Caco-2 (cell line): Measurements from ENCODE around the gene GRM5. TPM values are rescaled to one million over a fixed set of nuclear protein-coding genes. Genes with fewer than 3 reads are reported as not detected.

Experiments
- BruUV-seq: library from RNA; stranded (reverse); fragments of 400-500 nt; replicated peaks from 2 replicates; lab custom pipeline; 2021; lab: Mats Ljungman, UMichigan
- CTCF ChIA-PET: fragments of 300-600 bp; sonication (Branson Sonifier 250); formaldehyde crosslinking; loops from one replicate; lab custom pipeline; 2022; ENCODE audit warnings: antibody characterized with exemption; lab: Charles Lee
- POLR2A ChIA-PET: fragments of 300-600 bp; sonication (Branson Sonifier 250); formaldehyde crosslinking; loops from one replicate; lab custom pipeline; 2022; ENCODE audit warnings: antibody characterized with exemption; lab: Charles Lee
- DNase-seq, 2 experiments: peaks; one replicate each; pipeline versions ENCODE4 v3.0.0 to v3.0.0-alpha.2; 2020 to 2022
- H3K27me3 ChIP-seq: replicated peaks from 2 replicates; pipeline ENCODE4 v1.6.0; 2011; ENCODE audit warnings: low read length; ENCODE audit not compliant: control insufficient read depth, insufficient read depth
- H3K36me3 ChIP-seq: 2 replicates; pipeline ENCODE4 v1.5.1; 2011; ENCODE audit warnings: low read length; ENCODE audit not compliant: control insufficient read depth, insufficient read depth
- H3K4me1 ChIP-seq: fragments of 250-450 bp; sonication (Bioruptor Pico); 2 replicates; pipeline ENCODE4 v1.5.1; 2020; ENCODE audit warnings: mild to moderate bottlenecking
- H3K4me3 ChIP-seq: 2 replicates; pipeline ENCODE4 v1.5.1; 2011; ENCODE audit warnings: low read depth, mild to moderate bottlenecking, control low read depth, low read length
- H3K9me3 ChIP-seq: fragments of 250-450 bp; sonication (Bioruptor Pico); 2 replicates; pipeline ENCODE4 v1.5.1; 2020; ENCODE audit warnings: mild to moderate bottlenecking, moderate library complexity
- H3K27ac Mint-ChIP-seq: one replicate; pipeline ENCODE4 v1.8.0; 2022; ENCODE audit warnings: mixed read lengths; ENCODE audit not compliant: unreplicated experiment
- H3K27me3 Mint-ChIP-seq: one replicate; pipeline ENCODE4 v1.8.0; 2022; ENCODE audit warnings: mixed read lengths; ENCODE audit not compliant: insufficient read depth, unreplicated experiment
- H3K36me3 Mint-ChIP-seq: one replicate; pipeline ENCODE4 v1.8.0; 2022; ENCODE audit warnings: mild to moderate bottlenecking, mixed read lengths; ENCODE audit not compliant: insufficient read depth, unreplicated experiment
- H3K4me1 Mint-ChIP-seq: one replicate; pipeline ENCODE4 v1.8.0; 2022; ENCODE audit warnings: low read depth, mixed read lengths; ENCODE audit not compliant: unreplicated experiment
- H3K4me3 Mint-ChIP-seq: one replicate; pipeline ENCODE4 v1.8.0; 2022; ENCODE audit warnings: mild to moderate bottlenecking, moderate library complexity, mixed read lengths; ENCODE audit not compliant: unreplicated experiment
- H3K9me3 Mint-ChIP-seq: one replicate; pipeline ENCODE4 v1.8.0; 2022; ENCODE audit warnings: mixed read lengths; ENCODE audit not compliant: unreplicated experiment
- intact Hi-C: fragments of 100-400 bp; cut with micrococcal nuclease; formaldehyde crosslinking; loops from one replicate; pipeline ENCODE4 v1.10.0; 2022; ENCODE audit not compliant: unreplicated experiment
- total RNA-seq: library from RNA; stranded (reverse); gene quantifications from 2 replicates; pipeline ENCODE4 v1.2.3, GENCODE V29; 2022
- TF ChIP-seq, protein P1 (sequence below), 2 experiments: fragments of 200-600 bp in 1 of 2; IDR thresholded peaks; 1 replicate in 1 of 2; 2 replicates in 1 of 2; pipeline versions ENCODE4 v1.5.1 to v1.8.0; 2011 to 2022; ENCODE audit warnings: antibody characterized with exemption in 1 of 2, control low read depth in 1 of 2, inconsistent platforms in 1 of 2, low read depth in 1 of 2, low read length in 1 of 2, mild to moderate bottlenecking in 1 of 2, moderate library complexity in 1 of 2; ENCODE audit not compliant: insufficient read depth in 1 of 2, severe bottlenecking in 1 of 2, unreplicated experiment in 1 of 2

The GRM5 gene
- total RNA-seq, 1 experiment from 2014 or later = not detected

DNA sequence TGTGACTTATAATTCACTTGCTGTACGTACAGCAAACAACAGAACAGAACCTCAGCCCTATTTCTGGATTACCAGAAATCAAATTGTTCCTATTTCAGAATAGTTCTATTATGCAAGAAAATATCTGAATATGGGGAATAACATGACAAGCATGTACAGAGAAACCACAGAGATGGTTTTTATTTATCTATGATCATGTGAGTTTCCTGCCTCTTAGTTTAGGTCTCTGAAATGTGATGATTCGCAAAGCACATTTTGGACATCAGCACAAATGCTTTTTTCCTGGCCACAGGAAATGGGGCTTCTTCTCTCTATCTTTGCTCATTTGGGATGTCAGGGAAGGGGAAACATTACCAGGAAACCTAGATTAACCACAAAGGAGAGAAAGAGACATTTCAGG, 461.5 kb downstream of the GRM5 start:
- Mint-ChIP-seq H3K27ac (no peak overlapping the region), H3K4me1 (no peaks in the 10 kb centered on the region), H3K27me3 (peaks cover 16% of the 10 kb centered on the region), H3K9me3 (no peaks in the 10 kb centered on the region), H3K4me3 (no peak overlapping the region), H3K36me3 (no peaks in the 10 kb centered on the region)
- Histone ChIP-seq H3K4me3 (no peak overlapping the region), H3K27me3 (no peaks in the 10 kb centered on the region), H3K36me3 (no peaks in the 10 kb centered on the region), H3K9me3 (no peaks in the 10 kb centered on the region), H3K4me1 (no peaks in the 10 kb centered on the region)
- ChIA-PET CTCF (no interaction called here), POLR2A (no interaction called here)
- intact Hi-C loops = no loop called here
- no TSS peak for BruUV-seq
- TF ChIP-seq, protein P1, sequence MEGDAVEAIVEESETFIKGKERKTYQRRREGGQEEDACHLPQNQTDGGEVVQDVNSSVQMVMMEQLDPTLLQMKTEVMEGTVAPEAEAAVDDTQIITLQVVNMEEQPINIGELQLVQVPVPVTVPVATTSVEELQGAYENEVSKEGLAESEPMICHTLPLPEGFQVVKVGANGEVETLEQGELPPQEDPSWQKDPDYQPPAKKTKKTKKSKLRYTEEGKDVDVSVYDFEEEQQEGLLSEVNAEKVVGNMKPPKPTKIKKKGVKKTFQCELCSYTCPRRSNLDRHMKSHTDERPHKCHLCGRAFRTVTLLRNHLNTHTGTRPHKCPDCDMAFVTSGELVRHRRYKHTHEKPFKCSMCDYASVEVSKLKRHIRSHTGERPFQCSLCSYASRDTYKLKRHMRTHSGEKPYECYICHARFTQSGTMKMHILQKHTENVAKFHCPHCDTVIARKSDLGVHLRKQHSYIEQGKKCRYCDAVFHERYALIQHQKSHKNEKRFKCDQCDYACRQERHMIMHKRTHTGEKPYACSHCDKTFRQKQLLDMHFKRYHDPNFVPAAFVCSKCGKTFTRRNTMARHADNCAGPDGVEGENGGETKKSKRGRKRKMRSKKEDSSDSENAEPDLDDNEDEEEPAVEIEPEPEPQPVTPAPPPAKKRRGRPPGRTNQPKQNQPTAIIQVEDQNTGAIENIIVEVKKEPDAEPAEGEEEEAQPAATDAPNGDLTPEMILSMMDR (IDR thresholded peaks at IDR 0.05; ENCODE audit: insufficient read depth in 1 of 2, low read depth in 1 of 2, low read length in 1 of 2, severe bottlenecking in 1 of 2, unreplicated experiment in 1 of 2) = no peak
- DNase-seq = no peak

DNA sequence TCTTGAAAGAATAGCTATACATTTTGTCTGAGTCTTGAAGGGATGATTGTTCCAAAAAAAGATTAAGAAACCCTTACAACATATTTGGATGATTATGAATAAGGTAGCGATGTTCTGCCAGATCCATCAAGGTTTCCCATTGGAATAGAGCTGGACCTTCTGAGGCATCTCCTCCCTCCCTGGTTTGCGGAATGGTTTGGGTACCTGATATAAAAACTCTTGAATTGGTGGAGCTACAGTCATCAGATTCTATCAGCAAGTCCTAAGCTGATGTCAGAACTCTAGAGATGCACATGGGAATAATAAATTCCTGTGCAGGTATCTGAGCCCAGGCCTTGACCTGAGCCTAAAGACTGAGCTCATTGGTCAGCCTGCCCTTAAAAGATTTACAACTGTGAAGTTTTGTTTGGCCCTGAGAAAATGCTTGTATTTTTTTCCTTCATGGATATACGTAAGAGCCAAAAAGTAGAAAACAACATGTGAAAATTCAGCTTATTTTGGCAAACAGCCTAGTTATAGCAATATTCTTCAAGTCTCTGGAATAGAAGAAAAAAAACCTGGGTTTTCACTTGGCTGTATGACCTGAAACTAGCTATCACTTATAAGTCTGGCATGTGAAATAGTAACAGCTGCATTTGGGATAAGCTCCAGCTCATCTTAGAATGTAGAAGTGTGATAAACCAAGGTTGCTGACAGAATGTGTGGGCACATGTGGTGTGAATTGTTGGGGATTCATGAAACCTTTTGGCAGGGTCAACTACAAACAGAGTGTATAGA, 462.5 kb downstream of the GRM5 start:
- Mint-ChIP-seq H3K4me1 (no peaks in the 10 kb centered on the region), H3K4me3 (no peak overlapping the region), H3K27me3 (peaks cover 14% of the 10 kb centered on the region), H3K9me3 (no peaks in the 10 kb centered on the region), H3K36me3 (no peaks in the 10 kb centered on the region), H3K27ac (no peak overlapping the region)
- CTCF ChIA-PET = no interaction called here
- intact Hi-C loops = no loop called here
- Histone ChIP-seq H3K27me3 (no peaks in the 10 kb centered on the region), H3K4me3 (no peak overlapping the region), H3K9me3 (no peaks in the 10 kb centered on the region), H3K36me3 (no peaks in the 10 kb centered on the region), H3K4me1 (no peaks in the 10 kb centered on the region)
- TF ChIP-seq, protein P1 (IDR thresholded peaks at IDR 0.05; ENCODE audit: insufficient read depth in 1 of 2, low read depth in 1 of 2, low read length in 1 of 2, severe bottlenecking in 1 of 2, unreplicated experiment in 1 of 2) = no peak
- no TSS peak for BruUV-seq
- POLR2A ChIA-PET = no interaction called here
- no peak for DNase-seq

DNA sequence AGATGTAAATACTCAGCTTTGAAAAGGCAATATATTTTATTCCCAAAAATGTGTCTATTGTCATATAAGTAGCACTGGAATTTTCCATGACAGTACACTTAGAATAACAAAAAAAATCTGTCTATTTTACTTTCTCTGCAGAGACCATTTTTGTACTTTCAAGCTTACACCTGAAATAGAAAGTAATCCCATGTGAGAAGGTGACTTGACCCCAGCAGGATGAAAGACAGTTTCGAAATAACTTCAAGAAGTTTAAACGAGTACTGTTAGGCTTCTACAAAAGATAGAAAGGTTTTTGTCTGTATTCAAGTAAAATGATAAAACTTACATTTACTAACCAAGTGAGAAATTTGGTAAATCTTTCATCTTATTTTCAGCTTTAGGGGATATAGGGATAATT, 468.4 kb downstream of the GRM5 start:
- Mint-ChIP-seq H3K4me3 (no peak overlapping the region), H3K4me1 (no peaks in the 10 kb centered on the region), H3K9me3 (no peaks in the 10 kb centered on the region), H3K27me3 (peaks cover 8% of the 10 kb centered on the region), H3K36me3 (no peaks in the 10 kb centered on the region), H3K27ac (no peak overlapping the region)
- Histone ChIP-seq H3K4me3 (no peak overlapping the region), H3K9me3 (no peaks in the 10 kb centered on the region), H3K36me3 (no peaks in the 10 kb centered on the region), H3K4me1 (no peaks in the 10 kb centered on the region), H3K27me3 (no peaks in the 10 kb centered on the region)
- POLR2A ChIA-PET = no interaction called here
- no peak for DNase-seq
- no TSS peak for BruUV-seq
- intact Hi-C loops = no loop called here
- TF ChIP-seq, protein P1 (IDR thresholded peaks at IDR 0.05; ENCODE audit: insufficient read depth in 1 of 2, low read depth in 1 of 2, low read length in 1 of 2, severe bottlenecking in 1 of 2, unreplicated experiment in 1 of 2) = no peak
- CTCF ChIA-PET = no interaction called here
